Amygdala (tissue), 56 donors: Measurements from ENCODE around the gene CNTNAP5.

Experiments used
- DNase-seq, 56 donors: peaks; one replicate each; lab custom pipeline; 2025; lab: John Stamatoyannopoulos, UW

Gene CNTNAP5

DNA sequence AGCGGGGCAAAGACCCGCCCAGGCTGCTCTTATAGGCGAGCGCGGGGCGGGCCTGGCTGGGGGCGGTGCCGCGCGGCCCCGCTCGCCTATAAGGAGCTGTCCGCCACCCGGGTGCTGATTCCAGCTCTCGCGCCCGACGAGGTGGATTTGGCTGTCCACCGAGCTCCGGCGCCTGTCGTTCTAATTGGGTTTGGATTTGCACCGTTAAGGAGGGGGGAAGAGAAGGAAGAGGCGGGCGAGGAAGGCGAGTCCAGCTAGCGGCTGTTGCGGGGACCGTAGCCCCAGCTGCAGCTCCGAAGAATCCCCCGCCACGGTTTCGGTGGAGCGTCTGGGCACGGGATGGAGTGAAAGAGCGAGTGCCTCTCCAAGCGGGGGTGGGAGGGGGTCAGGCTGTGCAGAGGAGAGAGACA is at the start of gene CNTNAP5:
Gene CNTNAP5 (plus strand): TSS at position 117 of the 410 bp plus-strand sequence. CDS start 364 bp downstream, outside the sequence.
- peak in 47 of 56 donors; percentile 4 to 72 (median 37) for DNase-seq

DNA sequence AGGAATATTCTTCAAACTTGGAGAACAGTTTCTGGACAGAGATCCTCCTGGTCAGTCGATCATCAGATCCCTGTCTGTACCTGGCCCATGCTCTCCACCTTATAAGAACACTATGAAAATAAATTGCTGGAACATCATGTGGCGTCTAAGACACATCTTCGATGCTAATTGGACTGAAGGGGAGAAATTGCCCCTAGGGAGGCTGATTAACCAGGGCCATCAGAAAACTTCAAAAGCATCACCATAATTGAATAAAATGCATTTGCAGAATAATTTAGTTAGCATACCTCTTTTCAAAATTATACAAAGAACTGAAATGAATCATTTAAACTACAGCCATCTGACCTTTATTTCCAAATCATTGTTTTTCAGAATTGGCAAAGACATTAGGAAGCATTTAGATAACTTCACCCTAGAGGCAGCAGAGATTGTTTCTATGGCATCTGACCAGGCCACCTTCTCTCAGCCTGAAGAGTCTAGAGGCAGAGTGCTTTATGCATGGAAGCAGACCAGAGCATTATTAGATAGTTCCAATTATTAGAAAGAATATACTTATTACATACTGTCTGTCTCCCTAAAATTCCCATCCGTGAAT is 48.9 kb upstream of the CNTNAP5 start:
- no peak for DNase-seq

DNA sequence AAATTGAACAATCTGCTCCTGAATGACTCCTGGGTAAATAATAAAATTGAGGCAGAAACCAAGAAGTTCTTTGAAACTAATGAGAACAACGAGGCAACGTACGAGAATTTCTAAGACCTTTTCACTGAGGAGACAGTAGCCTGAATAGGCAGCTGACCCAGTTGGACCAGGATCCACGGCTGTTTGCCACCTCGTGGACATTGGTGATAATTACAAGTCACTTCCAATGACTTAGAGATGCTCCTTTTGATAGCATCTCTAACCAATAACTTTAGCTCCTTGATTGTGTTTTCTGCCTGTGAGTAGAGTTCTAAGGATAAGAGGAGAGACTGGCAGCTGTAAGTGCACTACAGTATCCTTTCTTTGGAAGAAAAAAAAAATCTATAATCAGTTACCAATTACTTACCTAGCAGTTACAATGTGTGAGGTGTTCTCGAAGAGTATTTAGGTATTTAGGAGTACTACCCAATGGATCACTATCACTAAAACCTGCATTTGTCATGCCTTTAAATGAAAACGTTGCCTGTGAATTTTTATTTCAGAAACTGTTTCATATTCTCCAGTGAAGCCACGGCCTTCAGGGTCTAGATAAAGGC is 31.3 kb upstream of the CNTNAP5 start:
- peak in 4 of 56 donors; percentile 2 to 21 (median 2) for DNase-seq

- no peak for DNase-seq
These were observed 25.4 kb upstream of the CNTNAP5 start for GRCh38 chr2:123999681-124000080.

DNA sequence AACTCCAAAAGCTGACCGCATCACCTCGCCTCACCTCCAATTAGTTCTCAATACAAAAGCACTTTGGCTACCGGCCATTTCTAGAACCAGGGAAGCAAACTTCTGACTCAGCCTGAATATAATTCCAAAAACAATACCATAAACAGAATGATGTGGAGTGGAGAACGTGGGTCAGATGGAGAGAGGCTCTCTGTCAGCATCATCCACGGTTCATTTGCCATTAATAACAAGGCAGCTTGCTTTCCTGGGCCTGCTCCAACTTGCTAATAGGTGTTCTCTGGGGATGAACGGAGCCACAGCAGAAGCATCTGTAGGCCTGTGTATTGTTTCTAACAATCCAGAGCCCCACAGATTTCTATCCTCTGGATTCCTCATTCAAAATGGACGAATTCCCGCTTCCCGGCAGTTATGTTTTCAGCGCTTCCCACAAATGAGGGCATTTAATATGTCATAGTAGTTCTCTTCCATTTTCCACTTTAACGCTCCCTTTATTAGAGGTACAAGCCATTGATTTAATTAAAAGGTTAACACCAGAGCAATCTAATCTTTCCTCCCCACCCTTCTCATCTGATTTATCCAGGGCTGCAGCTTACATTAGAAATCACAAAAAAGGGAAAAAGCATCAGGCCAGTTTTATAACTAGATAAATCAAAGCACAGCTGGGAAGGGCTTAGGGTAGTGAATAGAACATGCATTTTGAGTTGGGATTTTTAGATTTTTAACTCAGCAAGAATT is 23.2 kb upstream of the CNTNAP5 start:
- no peak for DNase-seq

- DNase-seq, result no peak
These were observed 6.2 kb upstream of the CNTNAP5 start for GRCh38 chr2:124018890-124019289.

GRCh38 chr2:124024561-124025170 is 421 bp upstream of the CNTNAP5 start:
- peak in 6 of 56 donors; percentile 7 to 34 (median 20) for DNase-seq

GRCh38 chr2:124025891-124026434 is 876 bp downstream of the CNTNAP5 start:
- peak in 14 of 56 donors; percentile 2 to 41 (median 15) for DNase-seq

DNA sequence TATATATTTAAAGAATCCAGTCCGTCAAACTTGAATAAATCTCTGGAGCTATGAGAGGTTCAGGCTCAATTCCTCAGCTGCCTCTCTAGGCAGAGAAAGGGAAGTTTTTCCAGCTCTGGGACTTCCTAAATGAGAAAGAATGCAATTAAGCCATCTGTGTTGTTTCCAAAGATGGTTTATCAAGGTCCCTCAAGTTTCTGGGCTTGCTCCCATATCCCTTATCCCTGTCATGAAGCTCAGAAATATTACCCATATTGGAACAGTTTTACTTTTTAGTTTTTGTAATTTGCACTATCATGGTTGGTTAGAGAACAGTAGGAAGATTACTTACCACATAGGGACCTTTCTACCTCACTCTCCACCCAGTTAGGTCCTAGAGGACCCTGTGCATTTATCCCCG is 1.4 kb downstream of the CNTNAP5 start:
- DNase-seq, result no peak

DNA sequence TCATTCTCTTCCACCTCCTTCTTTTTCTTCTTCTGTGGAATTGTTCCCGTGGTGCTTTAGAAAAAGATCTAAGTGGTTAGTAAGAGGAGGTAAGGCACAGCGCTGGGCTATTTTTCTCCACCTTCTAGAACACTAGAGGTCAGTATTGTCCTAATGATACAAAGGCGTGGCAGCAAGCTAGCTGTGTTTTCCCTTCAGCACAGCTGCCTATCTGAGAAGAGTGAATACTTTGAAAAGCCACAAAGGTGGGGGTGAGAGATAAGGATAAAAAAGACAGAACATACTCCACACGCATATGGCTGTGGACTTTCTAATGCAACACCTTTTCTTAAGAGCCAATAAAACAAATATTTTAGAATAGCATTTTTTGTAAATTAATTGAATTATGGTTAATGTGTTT is 2.1 kb downstream of the CNTNAP5 start:
- peak in 23 of 56 donors; percentile 0 to 53 (median 11) for DNase-seq

DNA sequence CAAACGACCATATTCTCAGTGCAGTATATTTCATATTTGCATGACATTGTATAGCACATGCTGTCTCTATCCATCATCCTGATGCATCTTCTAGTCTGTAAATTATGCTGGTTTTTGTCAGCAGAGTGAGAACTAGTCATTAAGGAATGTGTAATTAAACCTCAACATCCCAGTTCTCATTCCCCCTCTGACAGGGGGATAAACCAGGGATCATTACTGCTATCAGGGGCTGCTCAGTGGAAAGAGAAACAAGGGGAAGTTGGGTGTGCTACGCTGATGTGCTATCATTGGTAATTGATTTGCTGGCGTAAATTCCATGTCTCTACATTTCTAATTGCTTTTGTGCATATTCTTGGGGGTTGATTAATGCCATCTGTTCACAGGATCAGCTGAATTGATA is 7.7 kb downstream of the CNTNAP5 start:
- DNase-seq, result no peak

DNA sequence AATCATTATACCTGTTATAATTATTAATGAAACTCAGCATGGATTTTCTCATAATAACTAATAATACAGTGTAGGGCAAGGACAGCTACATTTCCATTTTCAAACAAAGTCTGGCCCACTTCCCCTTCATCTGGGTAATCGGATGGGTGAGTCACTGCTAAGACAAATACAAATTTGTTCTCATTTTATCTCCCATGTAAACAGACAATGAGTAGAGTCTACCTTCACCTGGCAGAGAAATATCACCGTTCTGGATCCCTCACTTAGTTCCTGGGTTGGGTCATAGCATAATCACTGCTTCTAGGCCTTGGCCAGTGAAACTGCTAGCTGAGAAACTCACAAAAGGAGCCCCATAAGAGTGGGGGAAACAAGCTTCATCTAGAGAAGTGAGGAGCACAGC is 9.2 kb downstream of the CNTNAP5 start:
- no peak for DNase-seq

- no peak for DNase-seq
These were observed 9.9 kb downstream of the CNTNAP5 start for GRCh38 chr2:124035001-124035400.

DNA sequence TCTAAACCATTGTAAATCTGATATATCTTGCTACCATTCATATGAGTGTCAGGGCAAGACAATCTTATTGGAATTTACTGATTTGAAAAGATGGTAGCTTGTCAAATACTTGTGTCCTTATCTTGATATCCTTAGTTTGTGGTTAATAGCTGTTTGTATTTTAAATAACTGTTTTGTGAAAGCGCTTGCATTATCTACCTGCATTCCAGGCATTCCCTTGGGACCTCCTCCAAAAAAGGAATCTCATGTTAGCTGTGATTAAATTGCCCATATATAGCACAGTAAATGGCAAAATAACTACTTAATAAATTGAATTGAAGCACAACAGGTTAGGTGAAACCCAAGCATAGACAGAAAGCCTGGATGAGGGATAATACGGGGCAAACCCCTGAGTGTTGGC is 13.9 kb downstream of the CNTNAP5 start:
- no peak for DNase-seq

DNA sequence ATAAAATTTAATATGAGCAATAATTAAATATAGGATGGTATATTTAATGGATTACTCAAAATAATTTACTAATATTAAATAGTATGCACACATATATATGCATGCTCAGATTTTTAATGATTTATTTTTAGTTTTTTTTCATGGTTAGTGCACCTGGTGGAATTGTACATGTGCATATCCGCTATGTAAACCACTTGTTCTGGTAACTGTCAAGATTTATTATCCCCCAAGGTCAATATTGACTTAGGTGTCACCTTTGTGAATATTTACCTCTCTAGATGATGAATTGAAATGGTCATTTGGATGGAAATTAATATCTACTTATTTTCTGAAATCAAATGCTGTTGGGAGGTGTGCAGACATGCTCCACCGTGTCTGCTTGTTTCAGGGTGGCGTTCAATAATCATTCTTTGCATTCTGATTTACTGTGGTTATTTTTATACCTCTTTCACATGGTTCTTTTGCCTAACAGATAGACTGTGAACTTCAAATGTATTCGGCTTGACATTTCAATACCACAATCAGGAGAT is 14.7 kb downstream of the CNTNAP5 start:
- no peak for DNase-seq

DNA sequence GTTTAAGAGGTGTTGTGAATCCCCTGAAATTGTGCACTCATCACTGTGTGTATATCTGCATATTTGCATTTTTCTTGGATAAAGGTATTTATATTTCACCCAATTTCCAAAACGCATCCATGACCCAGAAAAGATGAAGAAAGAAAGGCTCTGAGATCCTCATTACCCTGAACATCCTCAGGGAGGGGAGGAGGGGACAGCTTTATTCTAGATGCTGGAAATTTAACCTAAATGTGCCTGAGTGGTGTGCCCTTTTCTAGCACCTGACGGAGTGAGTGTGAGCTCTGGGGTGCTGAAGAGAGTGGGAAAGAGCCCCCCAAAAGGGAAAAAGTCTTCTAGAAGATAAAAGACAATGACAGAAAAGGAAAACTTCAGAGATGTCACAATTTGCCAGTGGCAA is 20.8 kb downstream of the CNTNAP5 start:
- DNase-seq, result no peak

GRCh38 chr2:124046332-124046731 is 21.2 kb downstream of the CNTNAP5 start:
- DNase-seq, result no peak

GRCh38 chr2:124048102-124048501 is 23.0 kb downstream of the CNTNAP5 start:
- DNase-seq, result no peak

DNA sequence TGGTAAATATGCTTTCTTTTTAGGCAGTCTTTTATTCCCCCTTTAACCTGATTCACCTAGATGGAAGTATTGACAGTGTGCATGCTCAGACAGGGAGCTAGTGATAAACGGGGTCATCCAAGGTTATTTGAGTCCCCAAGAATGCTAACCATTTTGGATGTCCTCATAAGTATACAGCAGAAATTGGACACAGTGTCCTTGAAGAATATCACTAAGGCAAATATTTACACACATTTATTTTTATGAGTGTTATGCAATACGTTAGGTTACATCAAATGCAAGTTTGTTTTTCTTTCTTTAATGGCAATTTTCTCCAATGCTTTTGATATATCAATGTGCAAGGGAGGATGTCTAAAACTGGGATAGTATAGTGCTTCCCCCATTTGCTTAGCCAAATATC is 23.6 kb downstream of the CNTNAP5 start:
- no peak for DNase-seq

- no peak for DNase-seq
These were observed 24.0 kb downstream of the CNTNAP5 start for GRCh38 chr2:124049136-124049535.
